ENCODE data around the gene PAGR1.

- TF ChIP-seq POLR2A (IDR thresholded peaks at IDR 0.05): no peak
- TF ChIP-seq CTCF (IDR thresholded peaks at IDR 0.05): no peak
- no peak for TF ChIP-seq POLR2AphosphoS5 (IDR thresholded peaks at IDR 0.05)
Observed at GRCh38 chr16:29779474-29779873, 36.5 kb upstream of the PAGR1 start.
